HL-60 (cell line): ENCODE measurements around the gene JMJD1C.

Experiments
- GABPA ChIP-seq: IDR thresholded peaks from 2 replicates; pipeline ENCODE4 v1.6.1; 2012; ENCODE audit warnings: low read depth
- POLR2AphosphoS5 ChIP-seq: IDR thresholded peaks from 2 replicates; pipeline ENCODE4 v1.6.1; 2012; ENCODE audit warnings: low read depth
- TF ChIP-seq, protein P1 (sequence below): IDR thresholded peaks from one replicate; pipeline ENCODE4 v1.5.1; 2011; ENCODE audit warnings: low read length, control low read depth, inconsistent platforms; ENCODE audit not compliant: insufficient read depth
- TF ChIP-seq, protein P2 (sequence below): IDR thresholded peaks from 2 replicates; pipeline ENCODE4 v1.6.1; 2012; ENCODE audit warnings: low read depth; ENCODE audit not compliant: insufficient replicate concordance

DNA sequence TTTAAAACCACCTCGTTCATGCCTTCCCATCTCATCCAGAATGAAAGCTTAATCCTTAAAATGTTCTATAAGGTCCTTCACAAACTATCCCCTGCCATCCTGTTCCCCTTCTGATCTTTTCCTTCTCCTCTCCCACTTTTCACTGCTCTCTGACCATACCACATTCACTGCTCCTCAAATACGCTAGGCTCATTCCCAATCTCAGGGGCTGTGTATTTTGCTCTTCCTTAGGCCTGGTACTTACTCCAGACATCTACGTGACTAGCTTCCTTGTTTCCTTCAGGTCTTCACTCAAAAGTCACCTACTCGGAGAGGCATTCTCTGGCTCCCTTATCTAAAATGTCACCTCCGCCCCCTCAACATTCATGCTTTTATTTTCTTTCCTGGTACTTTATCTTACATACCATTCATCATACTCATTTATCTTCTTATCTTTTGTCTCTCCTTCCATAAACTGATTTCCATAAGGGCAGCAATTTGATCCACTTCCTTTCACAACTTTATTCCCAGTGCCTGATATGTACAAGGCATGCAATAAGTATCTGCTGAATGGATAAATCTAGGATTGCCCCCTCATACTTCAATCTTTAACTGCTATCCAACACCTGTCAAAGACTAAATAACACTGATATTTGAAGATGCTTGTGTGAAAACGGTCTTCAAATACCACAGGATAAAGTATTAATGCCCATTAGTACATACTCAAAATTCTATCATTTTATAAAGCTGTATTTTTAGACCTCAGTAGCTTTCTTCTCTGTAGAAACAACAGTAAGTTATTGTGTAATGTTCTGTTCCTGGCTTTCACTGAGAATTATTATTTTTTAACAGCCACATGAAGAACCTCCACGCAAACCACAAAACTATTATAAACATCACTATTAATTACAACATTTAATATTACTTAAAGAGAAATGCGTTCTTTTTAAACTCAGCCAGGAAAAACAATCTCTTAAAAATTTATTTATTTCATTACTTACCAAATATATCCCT is 27.0 kb downstream of the JMJD1C start:
- TF ChIP-seq, protein P1, sequence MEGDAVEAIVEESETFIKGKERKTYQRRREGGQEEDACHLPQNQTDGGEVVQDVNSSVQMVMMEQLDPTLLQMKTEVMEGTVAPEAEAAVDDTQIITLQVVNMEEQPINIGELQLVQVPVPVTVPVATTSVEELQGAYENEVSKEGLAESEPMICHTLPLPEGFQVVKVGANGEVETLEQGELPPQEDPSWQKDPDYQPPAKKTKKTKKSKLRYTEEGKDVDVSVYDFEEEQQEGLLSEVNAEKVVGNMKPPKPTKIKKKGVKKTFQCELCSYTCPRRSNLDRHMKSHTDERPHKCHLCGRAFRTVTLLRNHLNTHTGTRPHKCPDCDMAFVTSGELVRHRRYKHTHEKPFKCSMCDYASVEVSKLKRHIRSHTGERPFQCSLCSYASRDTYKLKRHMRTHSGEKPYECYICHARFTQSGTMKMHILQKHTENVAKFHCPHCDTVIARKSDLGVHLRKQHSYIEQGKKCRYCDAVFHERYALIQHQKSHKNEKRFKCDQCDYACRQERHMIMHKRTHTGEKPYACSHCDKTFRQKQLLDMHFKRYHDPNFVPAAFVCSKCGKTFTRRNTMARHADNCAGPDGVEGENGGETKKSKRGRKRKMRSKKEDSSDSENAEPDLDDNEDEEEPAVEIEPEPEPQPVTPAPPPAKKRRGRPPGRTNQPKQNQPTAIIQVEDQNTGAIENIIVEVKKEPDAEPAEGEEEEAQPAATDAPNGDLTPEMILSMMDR = no peak
- TF ChIP-seq, protein P2, sequence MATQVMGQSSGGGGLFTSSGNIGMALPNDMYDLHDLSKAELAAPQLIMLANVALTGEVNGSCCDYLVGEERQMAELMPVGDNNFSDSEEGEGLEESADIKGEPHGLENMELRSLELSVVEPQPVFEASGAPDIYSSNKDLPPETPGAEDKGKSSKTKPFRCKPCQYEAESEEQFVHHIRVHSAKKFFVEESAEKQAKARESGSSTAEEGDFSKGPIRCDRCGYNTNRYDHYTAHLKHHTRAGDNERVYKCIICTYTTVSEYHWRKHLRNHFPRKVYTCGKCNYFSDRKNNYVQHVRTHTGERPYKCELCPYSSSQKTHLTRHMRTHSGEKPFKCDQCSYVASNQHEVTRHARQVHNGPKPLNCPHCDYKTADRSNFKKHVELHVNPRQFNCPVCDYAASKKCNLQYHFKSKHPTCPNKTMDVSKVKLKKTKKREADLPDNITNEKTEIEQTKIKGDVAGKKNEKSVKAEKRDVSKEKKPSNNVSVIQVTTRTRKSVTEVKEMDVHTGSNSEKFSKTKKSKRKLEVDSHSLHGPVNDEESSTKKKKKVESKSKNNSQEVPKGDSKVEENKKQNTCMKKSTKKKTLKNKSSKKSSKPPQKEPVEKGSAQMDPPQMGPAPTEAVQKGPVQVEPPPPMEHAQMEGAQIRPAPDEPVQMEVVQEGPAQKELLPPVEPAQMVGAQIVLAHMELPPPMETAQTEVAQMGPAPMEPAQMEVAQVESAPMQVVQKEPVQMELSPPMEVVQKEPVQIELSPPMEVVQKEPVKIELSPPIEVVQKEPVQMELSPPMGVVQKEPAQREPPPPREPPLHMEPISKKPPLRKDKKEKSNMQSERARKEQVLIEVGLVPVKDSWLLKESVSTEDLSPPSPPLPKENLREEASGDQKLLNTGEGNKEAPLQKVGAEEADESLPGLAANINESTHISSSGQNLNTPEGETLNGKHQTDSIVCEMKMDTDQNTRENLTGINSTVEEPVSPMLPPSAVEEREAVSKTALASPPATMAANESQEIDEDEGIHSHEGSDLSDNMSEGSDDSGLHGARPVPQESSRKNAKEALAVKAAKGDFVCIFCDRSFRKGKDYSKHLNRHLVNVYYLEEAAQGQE = no peak
- TF ChIP-seq POLR2AphosphoS5 (no peak), GABPA (no peak)
